SU-DHL-6 (cell line): ENCODE data around the gene PLK2.

ENCODE experiments used
- CTCF ChIP-seq: fragments of 200-600 bp; sonication (generic); IDR thresholded peaks from one replicate; pipeline ENCODE4 v1.5.1; 2017; ENCODE audit warnings: antibody characterized with exemption, mild to moderate bottlenecking, low read length, moderate library complexity; ENCODE audit not compliant: insufficient read depth, poor library complexity, severe bottlenecking
- EZH2phosphoT487 ChIP-seq: fragments of 200-600 bp; sonication (generic), shearing (Covaris generic); conservative IDR thresholded peaks from 2 replicates; pipeline ENCODE4 v1.6.1; 2018; ENCODE audit warnings: mild to moderate bottlenecking, antibody characterized with exemption, low read length, moderate library complexity, mixed read lengths

DNA sequence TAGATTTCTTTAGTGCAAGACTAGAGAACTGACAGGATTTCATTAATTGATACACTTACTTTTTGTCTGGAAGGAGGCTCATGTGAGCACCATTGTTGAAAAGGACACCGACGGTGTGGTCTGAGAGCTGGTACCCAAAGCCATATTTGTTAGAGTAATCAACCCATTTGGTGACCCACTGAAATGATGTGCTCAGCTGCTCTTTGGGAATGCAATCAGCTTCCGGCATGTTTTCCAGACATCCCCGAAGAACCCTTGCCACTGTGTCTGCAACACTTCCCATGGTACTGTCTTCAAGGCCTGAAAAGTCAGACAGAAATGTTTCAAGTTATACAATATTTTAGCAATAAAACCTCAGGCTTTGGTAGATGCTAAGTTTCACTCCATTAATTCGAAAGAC, 4.4 kb downstream of the PLK2 start:
- no peak for TF ChIP-seq CTCF
- no peak for TF ChIP-seq EZH2phosphoT487
